OCI-LY7 (cell line): ENCODE results near the gene LYPLAL1.

Experiments
- CTCF ChIP-seq: fragments of 200-600 bp; sonication (generic); conservative IDR thresholded peaks from 2 replicates; pipeline ENCODE4 v1.5.1; 2014; ENCODE audit warnings: mild to moderate bottlenecking, antibody characterized with exemption, low read length, moderate library complexity, mixed read lengths
- EZH2phosphoT487 ChIP-seq: fragments of 200-600 bp; sonication (generic); IDR thresholded peaks from 2 replicates; pipeline ENCODE4 v1.6.1; 2018; ENCODE audit warnings: low read depth, borderline replicate concordance, mild to moderate bottlenecking, mixed run types, antibody characterized with exemption, low read length, moderate library complexity, mixed read lengths

GRCh38 chr1:219220945-219221344 is 47.3 kb downstream of the LYPLAL1 start:
- TF ChIP-seq CTCF (no peak), EZH2phosphoT487 (no peak)
